HCT116 (cell line): Measurements from ENCODE around the gene RAB42. TPM values are rescaled to one million over a fixed set of nuclear protein-coding genes. Genes with fewer than 3 reads are reported as not detected.

Experiments used
- ATAC-seq: fragments of 200-7000 bp; cut with Tn5 transposase; 2 replicates; pipeline ENCODE4 v1.9.1; 2020; ENCODE audit warnings: mild to moderate bottlenecking, moderate library complexity
- BruUV-seq: library from RNA; stranded (reverse); fragments of 400-500 nt; replicated peaks from 2 replicates; lab custom pipeline; 2021; lab: Mats Ljungman, UMichigan
- CTCF ChIA-PET: fragments of 300-600 bp; sonication (Branson Sonifier 250); formaldehyde crosslinking; loops from one replicate; lab custom pipeline; 2021; ENCODE audit warnings: antibody characterized with exemption; lab: Charles Lee
- POLR2A ChIA-PET: fragments of 300-600, 350-600 bp; sonication (Branson Sonifier 250); formaldehyde crosslinking; loops from one replicate; lab custom pipeline; 2021; ENCODE audit warnings: antibody characterized with exemption; lab: Charles Lee
- RAD21 ChIA-PET, 2 experiments: fragments of 300-600 bp; sonication (Branson Sonifier 250); formaldehyde crosslinking; loops; one replicate each; lab custom pipeline; 2023; ENCODE audit warnings: low total read pairs in 2 of 2; ENCODE audit not compliant: uncharacterized antibody in 2 of 2, unreplicated experiment in 2 of 2, low non-redundant PET in 1 of 2; lab: Charles Lee
- DNase-seq: peaks from one replicate; pipeline ENCODE4 v3.0.0-alpha.2; 2010; ENCODE audit warnings: low read depth, low spot score
- H2AFZ ChIP-seq: fragments of 200-600 bp; shearing (Covaris generic), sonication (generic); 2 replicates; pipeline ENCODE4 v1.6.1; 2017; ENCODE audit warnings: low read depth, mixed run types, mixed read lengths, antibody characterized with exemption, low read length; ENCODE audit not compliant: poor library complexity, severe bottlenecking
- H3K27ac ChIP-seq: 2 replicates; pipeline ENCODE4 v1.5.1; 2012; ENCODE audit warnings: low read depth, low read length
- H3K27me3 ChIP-seq: fragments of 200-600 bp; sonication (generic); 2 replicates; pipeline ENCODE4 v1.6.1; 2016; ENCODE audit warnings: mixed run types, low read length, mixed read lengths; ENCODE audit not compliant: insufficient read depth
- H3K36me3 ChIP-seq, 2 experiments: fragments of 200-500 bp in 1 of 2; fragments of 200-600 bp in 1 of 2; sonication (Bioruptor generic) in 1 of 2; sonication (generic) in 1 of 2; 2 replicates each; pipeline versions ENCODE4 v1.5.1 to v1.6.1; 2014 to 2016; ENCODE audit warnings: low read length in 2 of 2, inconsistent platforms in 1 of 2, mixed read lengths in 1 of 2, mixed run types in 1 of 2; ENCODE audit not compliant: insufficient read depth in 2 of 2, control insufficient read depth in 1 of 2
- H3K4me1 ChIP-seq, 2 experiments: fragments of 200-600 bp in 1 of 2; sonication (generic) in 1 of 2; 2 replicates each; pipeline versions ENCODE4 v1.5.1 to v1.6.1; 2012 to 2017; ENCODE audit warnings: low read length in 2 of 2, inconsistent platforms in 1 of 2, mild to moderate bottlenecking in 1 of 2, mixed read lengths in 1 of 2, mixed run types in 1 of 2, moderate library complexity in 1 of 2; ENCODE audit not compliant: insufficient read depth in 2 of 2, control insufficient read depth in 1 of 2
- H3K4me2 ChIP-seq: fragments of 200-600 bp; sonication (generic); 2 replicates; pipeline ENCODE4 v1.6.1; 2017; ENCODE audit warnings: mixed run types, low read length, mixed read lengths
- H3K4me3 ChIP-seq, 2 experiments: fragments of 200-600 bp in 1 of 2; sonication (generic) in 1 of 2; replicated peaks in 1 of 2; 2 replicates each; pipeline ENCODE4 v1.5.1; 2011 to 2016; ENCODE audit warnings: low read length in 2 of 2, control low read depth in 1 of 2, low read depth in 1 of 2, mild to moderate bottlenecking in 1 of 2, mixed read lengths in 1 of 2, mixed run types in 1 of 2
- H3K79me2 ChIP-seq: fragments of 200-600 bp; sonication (generic); 2 replicates; pipeline ENCODE4 v1.6.1; 2017; ENCODE audit warnings: mild to moderate bottlenecking, mixed run types, low read length, moderate library complexity, mixed read lengths; ENCODE audit not compliant: insufficient read depth
- H3K9ac ChIP-seq: fragments of 200-600 bp; sonication (generic); 2 replicates; pipeline ENCODE4 v1.6.1; 2016; ENCODE audit warnings: low read length, mixed read lengths
- H3K9me2 ChIP-seq: fragments of 200-600 bp; sonication (generic), shearing (Covaris generic); 2 replicates; pipeline ENCODE4 v1.6.1; 2017; ENCODE audit warnings: mixed run types, mild to moderate bottlenecking, moderate library complexity; ENCODE audit not compliant: insufficient read depth
- H3K9me3 ChIP-seq, 2 experiments: fragments of 200-500 bp in 1 of 2; fragments of 200-600 bp in 1 of 2; sonication (Bioruptor generic) in 1 of 2; sonication (generic) in 1 of 2; 2 replicates each; pipeline ENCODE4 v1.6.1; 2014 to 2017; ENCODE audit warnings: low read length in 2 of 2, mixed read lengths in 2 of 2, inconsistent platforms in 1 of 2, low read depth in 1 of 2, mild to moderate bottlenecking in 1 of 2, mixed run types in 1 of 2, moderate library complexity in 1 of 2; ENCODE audit not compliant: control insufficient read depth in 1 of 2, insufficient read depth in 1 of 2
- H4K20me1 ChIP-seq: fragments of 200-600 bp; sonication (generic), shearing (Covaris generic); 2 replicates; pipeline ENCODE4 v1.6.1; 2017; ENCODE audit warnings: mixed run types, mild to moderate bottlenecking, moderate library complexity; ENCODE audit not compliant: insufficient read depth
- ATF3 ChIP-seq: IDR thresholded peaks from 2 replicates; pipeline ENCODE4 v1.6.1; 2012
- CBX3 ChIP-seq: IDR thresholded peaks from 2 replicates; pipeline ENCODE4 v1.6.1; 2012; ENCODE audit warnings: low read depth
- EGR1 ChIP-seq: IDR thresholded peaks from 2 replicates; pipeline ENCODE4 v1.6.1; 2012; ENCODE audit warnings: low read depth
- FOSL1 ChIP-seq: IDR thresholded peaks from 2 replicates; pipeline ENCODE4 v1.6.1; 2012; ENCODE audit warnings: low read depth
- JUND ChIP-seq: IDR thresholded peaks from 2 replicates; pipeline ENCODE4 v1.6.1; 2012
- POLR2A ChIP-seq: IDR thresholded peaks from 2 replicates; pipeline ENCODE4 v1.7.0; 2011; ENCODE audit warnings: borderline replicate concordance; ENCODE audit not compliant: insufficient read depth, insufficient read length; ENCODE audit errors: extremely low read depth
- POLR2AphosphoS5 ChIP-seq: IDR thresholded peaks from 2 replicates; pipeline ENCODE4 v1.6.1; 2011; ENCODE audit warnings: mild to moderate bottlenecking, low read depth, low read length, moderate library complexity
- RAD21 ChIP-seq: IDR thresholded peaks from 2 replicates; pipeline ENCODE4 v1.6.1; 2012; ENCODE audit warnings: low read depth, mild to moderate bottlenecking
- SIN3A ChIP-seq: IDR thresholded peaks from 2 replicates; pipeline ENCODE4 v1.6.1; 2012; ENCODE audit warnings: low read depth
- SP1 ChIP-seq: IDR thresholded peaks from 2 replicates; pipeline ENCODE4 v1.6.1; 2012; ENCODE audit warnings: low read depth
- SRF ChIP-seq: IDR thresholded peaks from 2 replicates; pipeline ENCODE4 v1.6.1; 2012; ENCODE audit warnings: low read depth
- YY1 ChIP-seq: IDR thresholded peaks from 2 replicates; pipeline ENCODE4 v1.6.1; 2011; ENCODE audit warnings: low read length, low read depth, moderate library complexity, mild to moderate bottlenecking; ENCODE audit not compliant: insufficient replicate concordance; ENCODE audit errors: extremely low read depth
- ZBTB33 ChIP-seq: IDR thresholded peaks from 2 replicates; pipeline ENCODE4 v1.6.1; 2011; ENCODE audit warnings: mild to moderate bottlenecking, low read length, moderate library complexity; ENCODE audit not compliant: insufficient replicate concordance; ENCODE audit errors: extremely low read depth
- ZFX ChIP-seq: fragments of 450-650 bp; IDR thresholded peaks from 2 replicates; pipeline ENCODE4 v1.6.1; 2017
- ZNF274 ChIP-seq: fragments of 200-500 bp; sonication (Bioruptor generic); IDR thresholded peaks from 2 replicates; pipeline ENCODE4 v1.6.1; 2014; ENCODE audit warnings: mild to moderate bottlenecking, low read depth, low read length, inconsistent platforms
- intact Hi-C: fragments of 100-400 bp; cut with micrococcal nuclease; formaldehyde crosslinking; loops from 2 replicates; pipeline ENCODE4 v1.10.0; 2022
- total RNA-seq: library from RNA; stranded (reverse); gene quantifications from one replicate; pipeline ENCODE4 v1.2.1, GENCODE V29; 2021; ENCODE audit not compliant: unreplicated experiment
- TF ChIP-seq, protein P1 (sequence below): IDR thresholded peaks from 2 replicates; pipeline ENCODE4 v1.6.1; 2012

Gene RAB42
- total RNA-seq, 1 experiment from 2014 or later = not detected

- no TSS peak for BruUV-seq
- H3K27me3 ChIP-seq = no peaks in the 10 kb centered on the region
- H3K4me1 ChIP-seq = peaks cover 17 to 25% of the 10 kb centered on the region in 2 experiments
- ATAC-seq (no peak), DNase-seq (no peak)
- H4K20me1 ChIP-seq = no peaks in the 10 kb centered on the region
- no peaks in the 10 kb centered on the region for H3K9me2 ChIP-seq
- ChIA-PET POLR2A (interaction anchor here (0.9 kb wide), 1 partner anchor 23 kb away, joined by 3 read pairs; no protein-coding TSS in a partner anchor), RAD21 (no interaction called here), CTCF (interaction anchor here (2.5 kb wide), 1 partner anchor 88 kb away, joined by 28 read pairs; no protein-coding TSS in a partner anchor)
- no peaks in the 10 kb centered on the region for H3K79me2 ChIP-seq
- H3K4me3 ChIP-seq = no peak overlapping the region
- no peak overlapping the region for H3K9ac ChIP-seq
- intact Hi-C loops = loop anchor here (5.0 kb wide), 2 partner anchors 247 to 747 kb away; no protein-coding TSS in a partner anchor
- H3K4me2 ChIP-seq = no peak overlapping the region
- H2AFZ ChIP-seq = no peak overlapping the region
- no peak for TF ChIP-seq EGR1
- no peak for TF ChIP-seq ATF3
- no peak for TF ChIP-seq FOSL1
- no peak for TF ChIP-seq JUND
- no peak for TF ChIP-seq POLR2AphosphoS5
- TF ChIP-seq ZNF274 = no peak
- TF ChIP-seq YY1 = no peak
- no peak for TF ChIP-seq ZFX
- no peak for TF ChIP-seq SP1
- TF ChIP-seq RAD21 = no peak
- no peaks in the 10 kb centered on the region for H3K9me3 ChIP-seq
- no peak overlapping the region for H3K27ac ChIP-seq
- H3K36me3 ChIP-seq = peaks cover 12 to 29% of the 10 kb centered on the region in 2 experiments
Observed at GRCh38 chr1:28604411-28604810, 12.3 kb downstream of the RAB42 start.

- no peak overlapping the region for H2AFZ ChIP-seq
- ChIA-PET POLR2A (no interaction called here), RAD21 (no interaction called here), CTCF (no interaction called here)
- no peak overlapping the region for H3K27ac ChIP-seq
- intact Hi-C loops = loop anchor here (5.0 kb wide), 2 partner anchors 248 to 748 kb away; no protein-coding TSS in a partner anchor
- no peaks in the 10 kb centered on the region for H3K9me3 ChIP-seq
- peaks cover 16 to 29% of the 10 kb centered on the region in 2 experiments for H3K36me3 ChIP-seq
- H3K79me2 ChIP-seq = no peaks in the 10 kb centered on the region
- TF ChIP-seq, protein P1, sequence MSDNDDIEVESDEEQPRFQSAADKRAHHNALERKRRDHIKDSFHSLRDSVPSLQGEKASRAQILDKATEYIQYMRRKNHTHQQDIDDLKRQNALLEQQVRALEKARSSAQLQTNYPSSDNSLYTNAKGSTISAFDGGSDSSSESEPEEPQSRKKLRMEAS = no peak
- TF ChIP-seq FOSL1 (no peak), SRF (no peak), ZBTB33 (no peak), POLR2A (no peak), CBX3 (no peak), SIN3A (no peak), POLR2AphosphoS5 (no peak)
- no peak overlapping the region for H3K4me3 ChIP-seq
- ATAC-seq (no peak), DNase-seq (no peak)
- H3K9ac ChIP-seq = no peak overlapping the region
- BruUV-seq = no TSS peak
- no peaks in the 10 kb centered on the region for H3K27me3 ChIP-seq
- no peak overlapping the region for H3K4me2 ChIP-seq
- no peaks in the 10 kb centered on the region for H3K9me2 ChIP-seq
- peaks cover 17 to 25% of the 10 kb centered on the region in 2 experiments for H3K4me1 ChIP-seq
- H4K20me1 ChIP-seq = no peaks in the 10 kb centered on the region
Observed at GRCh38 chr1:28604962-28605361, 12.9 kb downstream of the RAB42 start.
